Measurements from ENCODE around the gene EVL. TPM values are rescaled to one million over a fixed set of nuclear protein-coding genes. Genes with fewer than 3 reads are reported as not detected.

EVL gene
- total and polyA plus RNA-seq, 10 of the 15 experiments (the other 5 are each of a cell fraction or from before 2014, with no cell fraction given), result 11.9 to 341 (median 89.8) TPM

DNA sequence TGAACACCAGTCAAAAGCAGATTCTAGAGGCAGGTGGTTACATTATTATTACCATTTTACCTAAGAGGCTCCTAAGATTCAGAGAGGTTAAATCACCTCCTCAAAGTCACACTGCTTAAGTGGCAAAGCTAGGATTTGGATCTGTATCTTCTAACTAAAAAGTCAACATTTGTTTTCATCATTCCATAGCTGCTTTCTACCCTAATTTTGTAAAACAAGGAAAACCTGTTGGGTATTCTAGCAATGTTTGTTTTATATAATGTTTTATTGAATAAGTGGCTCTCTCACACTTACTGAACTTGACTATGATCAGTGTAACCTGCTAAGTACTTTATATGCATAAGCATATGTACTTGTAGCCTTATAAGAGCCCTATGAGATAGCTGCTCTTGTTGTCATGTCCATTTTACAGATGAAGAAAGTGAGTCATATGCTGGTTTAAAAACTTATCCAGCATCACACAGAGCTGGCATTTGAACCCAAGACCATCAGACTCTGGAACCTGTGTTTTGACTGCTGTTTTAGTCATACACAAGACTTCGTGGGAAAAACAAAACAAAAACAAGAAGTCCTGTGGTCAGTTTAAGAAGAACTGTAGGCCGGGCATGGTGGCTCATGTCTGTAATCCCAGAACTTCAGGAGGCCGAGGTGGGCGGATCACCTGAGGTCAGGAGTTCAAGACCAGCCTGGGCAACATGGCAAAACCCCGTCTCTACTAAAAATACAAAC, 31.7 kb upstream of the EVL start (continued):
- TF ChIP-seq, protein P1, sequence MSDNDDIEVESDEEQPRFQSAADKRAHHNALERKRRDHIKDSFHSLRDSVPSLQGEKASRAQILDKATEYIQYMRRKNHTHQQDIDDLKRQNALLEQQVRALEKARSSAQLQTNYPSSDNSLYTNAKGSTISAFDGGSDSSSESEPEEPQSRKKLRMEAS (IDR thresholded peaks at IDR 0.05; ENCODE audit: low read depth, low read length), result no peak
- TF ChIP-seq ZNF622 (IDR thresholded peaks at IDR 0.05), result no peak
- no peak for TF ChIP-seq JUND (IDR thresholded peaks at IDR 0.05; ENCODE audit: low read depth, low read length)
- TF ChIP-seq RAD21 (IDR thresholded peaks at IDR 0.05; ENCODE audit: insufficient read depth, low read depth, low read length), result no peak
- TF ChIP-seq, protein P2, sequence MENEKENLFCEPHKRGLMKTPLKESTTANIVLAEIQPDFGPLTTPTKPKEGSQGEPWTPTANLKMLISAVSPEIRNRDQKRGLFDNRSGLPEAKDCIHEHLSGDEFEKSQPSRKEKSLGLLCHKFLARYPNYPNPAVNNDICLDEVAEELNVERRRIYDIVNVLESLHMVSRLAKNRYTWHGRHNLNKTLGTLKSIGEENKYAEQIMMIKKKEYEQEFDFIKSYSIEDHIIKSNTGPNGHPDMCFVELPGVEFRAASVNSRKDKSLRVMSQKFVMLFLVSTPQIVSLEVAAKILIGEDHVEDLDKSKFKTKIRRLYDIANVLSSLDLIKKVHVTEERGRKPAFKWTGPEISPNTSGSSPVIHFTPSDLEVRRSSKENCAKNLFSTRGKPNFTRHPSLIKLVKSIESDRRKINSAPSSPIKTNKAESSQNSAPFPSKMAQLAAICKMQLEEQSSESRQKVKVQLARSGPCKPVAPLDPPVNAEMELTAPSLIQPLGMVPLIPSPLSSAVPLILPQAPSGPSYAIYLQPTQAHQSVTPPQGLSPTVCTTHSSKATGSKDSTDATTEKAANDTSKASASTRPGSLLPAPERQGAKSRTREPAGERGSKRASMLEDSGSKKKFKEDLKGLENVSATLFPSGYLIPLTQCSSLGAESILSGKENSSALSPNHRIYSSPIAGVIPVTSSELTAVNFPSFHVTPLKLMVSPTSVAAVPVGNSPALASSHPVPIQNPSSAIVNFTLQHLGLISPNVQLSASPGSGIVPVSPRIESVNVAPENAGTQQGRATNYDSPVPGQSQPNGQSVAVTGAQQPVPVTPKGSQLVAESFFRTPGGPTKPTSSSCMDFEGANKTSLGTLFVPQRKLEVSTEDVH (IDR thresholded peaks at IDR 0.05; ENCODE audit: low read depth, partially characterized antibody), result no peak
- TF ChIP-seq ZNF217 (IDR thresholded peaks at IDR 0.05), result no peak
- TF ChIP-seq CHD2 (IDR thresholded peaks at IDR 0.05; ENCODE audit: borderline replicate concordance, low read depth, low read length), result no peak
- no peak for TF ChIP-seq SRF (IDR thresholded peaks at IDR 0.05; ENCODE audit: low read depth in 2 of 2, low read length in 2 of 2)

DNA sequence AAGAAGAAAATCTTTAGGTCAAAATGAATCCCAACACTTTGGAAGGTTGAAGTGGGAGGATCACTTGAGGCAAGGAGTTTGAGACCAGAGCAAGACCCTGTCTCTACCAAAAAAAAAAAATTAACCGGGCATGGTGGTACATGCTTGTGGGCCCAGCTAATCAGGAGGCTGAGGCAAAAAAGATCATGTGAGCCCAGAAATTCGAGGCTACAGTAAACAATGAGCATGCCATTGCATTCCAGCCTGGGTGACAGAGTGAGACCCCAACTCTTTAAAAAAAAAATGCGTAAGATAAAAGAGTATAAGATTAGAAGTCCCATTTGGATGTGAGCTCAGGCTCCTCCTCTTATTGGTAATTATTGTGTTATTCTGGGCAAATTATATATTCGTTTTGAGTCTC, 30.8 kb upstream of the EVL start:
- no peak overlapping the region for H3K4me2 ChIP-seq (ENCODE audit: control insufficient read depth, insufficient read depth)
- no peaks in the 10 kb centered on the region for H3K36me3 ChIP-seq (ENCODE audit: control insufficient read depth in 2 of 2, insufficient read depth in 2 of 2, low read length in 1 of 2)
- no peak overlapping the region for H3K4me3 ChIP-seq
- ChIA-PET RAD21 (ENCODE audit: unreplicated experiment) (interaction anchor here (0.6 kb wide), 1 partner anchor 298 kb away, joined by 3 read pairs; no protein-coding TSS in a partner anchor), POLR2A (interaction anchor here (1.1 kb wide), 1 partner anchor 69 kb away, joined by 3 read pairs; no protein-coding TSS in a partner anchor), CTCF (interaction anchor here (0.6 to 6.3 kb wide), 5 partner anchors 9 to 74 kb away, joined by 3 to 40 read pairs (median 5); no protein-coding TSS in a partner anchor), SMC1A (ENCODE audit: uncharacterized antibody, unreplicated experiment) (interaction anchor here (0.7 to 5.0 kb wide), 3 partner anchors 9 to 120 kb away, joined by 3 to 24 read pairs (median 4); no protein-coding TSS in a partner anchor)
- no TSS peak for BruUV-seq (replicated peaks)
- H3K4me1 ChIP-seq (ENCODE audit: control insufficient read depth, insufficient read depth, low read length), result no peaks in the 10 kb centered on the region
- H3K27ac ChIP-seq (ENCODE audit: control insufficient read depth, insufficient read depth), result no peak overlapping the region
- no peak overlapping the region for H3K9ac ChIP-seq (ENCODE audit: control insufficient read depth, insufficient read depth, low read length)
- in situ Hi-C loops (cut with MboI), result no loop called here
- FAIRE-seq, result no peak
- no peak for ATAC-seq
- 68% methylated on average over 4 of the region's 4 CpGs for WGBS (ENCODE audit: insufficient coverage, insufficient replicate concordance, low lambda C conversion rate, missing lambda C conversion rate)
- no peak overlapping the region for H2AFZ ChIP-seq (ENCODE audit: control insufficient read depth, low read depth, low read length)
- no peaks in the 10 kb centered on the region for H4K20me1 ChIP-seq (ENCODE audit: control insufficient read depth, insufficient read depth)
- DNase-seq (ENCODE audit: low read depth, low spot score), result no peak
- intact Hi-C loops (cut with micrococcal nuclease; ENCODE audit: unreplicated experiment), result no loop called here
- H3K9me3 ChIP-seq (replicated peaks; ENCODE audit: control insufficient read depth, insufficient read depth, low read length), result no peaks in the 10 kb centered on the region
- H3K79me2 ChIP-seq (ENCODE audit: control insufficient read depth, insufficient read depth, low read length), result no peaks in the 10 kb centered on the region
- no peaks in the 10 kb centered on the region for H3K27me3 ChIP-seq (replicated peaks in 1 of 2; ENCODE audit: control insufficient read depth in 2 of 2, insufficient read depth in 2 of 2, low read length in 1 of 2)
- TF ChIP-seq, protein P3, sequence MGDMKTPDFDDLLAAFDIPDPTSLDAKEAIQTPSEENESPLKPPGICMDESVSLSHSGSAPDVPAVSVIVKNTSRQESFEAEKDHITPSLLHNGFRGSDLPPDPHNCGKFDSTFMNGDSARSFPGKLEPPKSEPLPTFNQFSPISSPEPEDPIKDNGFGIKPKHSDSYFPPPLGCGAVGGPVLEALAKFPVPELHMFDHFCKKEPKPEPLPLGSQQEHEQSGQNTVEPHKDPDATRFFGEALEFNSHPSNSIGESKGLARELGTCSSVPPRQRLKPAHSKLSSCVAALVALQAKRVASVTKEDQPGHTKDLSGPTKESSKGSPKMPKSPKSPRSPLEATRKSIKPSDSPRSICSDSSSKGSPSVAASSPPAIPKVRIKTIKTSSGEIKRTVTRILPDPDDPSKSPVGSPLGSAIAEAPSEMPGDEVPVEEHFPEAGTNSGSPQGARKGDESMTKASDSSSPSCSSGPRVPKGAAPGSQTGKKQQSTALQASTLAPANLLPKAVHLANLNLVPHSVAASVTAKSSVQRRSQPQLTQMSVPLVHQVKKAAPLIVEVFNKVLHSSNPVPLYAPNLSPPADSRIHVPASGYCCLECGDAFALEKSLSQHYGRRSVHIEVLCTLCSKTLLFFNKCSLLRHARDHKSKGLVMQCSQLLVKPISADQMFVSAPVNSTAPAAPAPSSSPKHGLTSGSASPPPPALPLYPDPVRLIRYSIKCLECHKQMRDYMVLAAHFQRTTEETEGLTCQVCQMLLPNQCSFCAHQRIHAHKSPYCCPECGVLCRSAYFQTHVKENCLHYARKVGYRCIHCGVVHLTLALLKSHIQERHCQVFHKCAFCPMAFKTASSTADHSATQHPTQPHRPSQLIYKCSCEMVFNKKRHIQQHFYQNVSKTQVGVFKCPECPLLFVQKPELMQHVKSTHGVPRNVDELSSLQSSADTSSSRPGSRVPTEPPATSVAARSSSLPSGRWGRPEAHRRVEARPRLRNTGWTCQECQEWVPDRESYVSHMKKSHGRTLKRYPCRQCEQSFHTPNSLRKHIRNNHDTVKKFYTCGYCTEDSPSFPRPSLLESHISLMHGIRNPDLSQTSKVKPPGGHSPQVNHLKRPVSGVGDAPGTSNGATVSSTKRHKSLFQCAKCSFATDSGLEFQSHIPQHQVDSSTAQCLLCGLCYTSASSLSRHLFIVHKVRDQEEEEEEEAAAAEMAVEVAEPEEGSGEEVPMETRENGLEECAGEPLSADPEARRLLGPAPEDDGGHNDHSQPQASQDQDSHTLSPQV (IDR thresholded peaks at IDR 0.05), result no peak
- TF ChIP-seq, protein P4, sequence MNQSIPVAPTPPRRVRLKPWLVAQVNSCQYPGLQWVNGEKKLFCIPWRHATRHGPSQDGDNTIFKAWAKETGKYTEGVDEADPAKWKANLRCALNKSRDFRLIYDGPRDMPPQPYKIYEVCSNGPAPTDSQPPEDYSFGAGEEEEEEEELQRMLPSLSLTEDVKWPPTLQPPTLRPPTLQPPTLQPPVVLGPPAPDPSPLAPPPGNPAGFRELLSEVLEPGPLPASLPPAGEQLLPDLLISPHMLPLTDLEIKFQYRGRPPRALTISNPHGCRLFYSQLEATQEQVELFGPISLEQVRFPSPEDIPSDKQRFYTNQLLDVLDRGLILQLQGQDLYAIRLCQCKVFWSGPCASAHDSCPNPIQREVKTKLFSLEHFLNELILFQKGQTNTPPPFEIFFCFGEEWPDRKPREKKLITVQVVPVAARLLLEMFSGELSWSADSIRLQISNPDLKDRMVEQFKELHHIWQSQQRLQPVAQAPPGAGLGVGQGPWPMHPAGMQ (IDR thresholded peaks at IDR 0.05; ENCODE audit: borderline replicate concordance), result no peak
- TF ChIP-seq, protein P5, sequence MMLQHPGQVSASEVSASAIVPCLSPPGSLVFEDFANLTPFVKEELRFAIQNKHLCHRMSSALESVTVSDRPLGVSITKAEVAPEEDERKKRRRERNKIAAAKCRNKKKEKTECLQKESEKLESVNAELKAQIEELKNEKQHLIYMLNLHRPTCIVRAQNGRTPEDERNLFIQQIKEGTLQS (IDR thresholded peaks at IDR 0.05; ENCODE audit: borderline replicate concordance, extremely low read depth, low read depth, low read length), result no peak
- TF ChIP-seq PAX8 (IDR thresholded peaks at IDR 0.05), result no peak

All from GM12878 (cell line).